Mesodermal cell (in vitro differentiated cells): Measurements from ENCODE around the gene GPR141.

Source experiments
- H3K27ac ChIP-seq: 2 replicates; pipeline ENCODE4 v1.7.0; 2013; ENCODE audit warnings: mild to moderate bottlenecking, low read depth, low read length, moderate library complexity; ENCODE audit not compliant: severe bottlenecking
- H3K36me3 ChIP-seq: 2 replicates; pipeline ENCODE4 v1.7.1; 2013; ENCODE audit warnings: mild to moderate bottlenecking, low read length, moderate library complexity; ENCODE audit not compliant: control insufficient read depth, insufficient read depth
- H3K4me1 ChIP-seq: one replicate; pipeline ENCODE4 v1.7.1; 2013; ENCODE audit warnings: mild to moderate bottlenecking, low read length; ENCODE audit not compliant: insufficient read depth, control insufficient read depth, poor library complexity, severe bottlenecking
- H3K4me3 ChIP-seq: 2 replicates; pipeline ENCODE4 v1.7.0; 2013; ENCODE audit warnings: low read length, control low read depth, mild to moderate bottlenecking; ENCODE audit not compliant: insufficient read depth, poor library complexity, severe bottlenecking; ENCODE audit errors: extremely low read depth
- H3K9me3 ChIP-seq: 2 replicates; pipeline ENCODE4 v1.7.1; 2013; ENCODE audit warnings: mild to moderate bottlenecking, low read length, moderate library complexity; ENCODE audit not compliant: control insufficient read depth
- WGBS, 2 experiments: methylation state at CpG; one replicate each; pipeline ENCODE4 v1.1.5; 2013; ENCODE audit warnings: missing lambda C conversion rate in 2 of 2; ENCODE audit not compliant: insufficient coverage in 2 of 2; 5-methylcytosine and 5-hydroxymethylcytosine counted together

Gene GPR141

DNA sequence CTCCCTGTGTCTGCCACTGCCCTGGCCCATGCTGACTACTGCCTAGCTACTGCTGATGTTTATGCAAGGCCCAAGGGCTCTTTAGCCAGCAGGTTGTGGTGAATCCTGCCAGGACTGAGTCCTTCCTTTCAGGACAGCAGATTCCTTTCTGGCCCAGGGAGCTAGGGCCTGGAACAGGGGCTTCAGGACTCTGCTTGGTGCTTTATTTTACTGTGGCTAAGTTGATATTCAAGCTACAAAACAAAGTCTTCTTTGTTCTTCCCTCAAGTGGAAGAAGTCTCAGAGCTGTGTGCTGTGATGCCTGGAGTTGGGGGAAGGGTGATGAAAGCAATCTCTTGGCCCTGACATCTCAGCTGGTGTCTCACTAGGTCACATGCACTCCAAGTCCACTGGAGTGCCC is 98.6 kb downstream of the GPR141 start:
- H3K9me3 ChIP-seq, result no peaks in the 10 kb centered on the region
- H3K4me3 ChIP-seq, result no peak overlapping the region
- H3K36me3 ChIP-seq, result no peaks in the 10 kb centered on the region
- H3K27ac ChIP-seq, result no peak overlapping the region
- no peaks in the 10 kb centered on the region for H3K4me1 ChIP-seq

DNA sequence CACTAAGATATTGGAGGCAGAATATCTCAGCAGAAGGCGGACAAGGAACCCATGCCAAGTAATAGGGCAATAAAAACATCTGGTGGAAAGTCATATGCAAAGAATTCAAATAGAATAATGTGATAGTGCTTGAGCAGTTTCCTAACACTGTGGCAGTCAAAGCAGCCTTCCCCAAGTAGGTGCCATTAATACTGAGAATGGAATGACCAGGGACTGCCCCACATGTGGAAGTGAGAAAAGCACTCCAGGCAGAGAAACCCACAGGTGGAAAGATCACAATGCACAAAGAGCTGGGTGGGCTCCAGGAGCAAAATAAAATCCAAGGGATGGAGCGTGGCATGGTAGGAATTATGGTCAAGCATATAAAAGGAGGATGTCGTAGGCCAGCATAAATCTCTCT is 100.4 kb downstream of the GPR141 start:
- no peaks in the 10 kb centered on the region for H3K4me1 ChIP-seq
- no peak overlapping the region for H3K27ac ChIP-seq
- no peaks in the 10 kb centered on the region for H3K36me3 ChIP-seq
- no peaks in the 10 kb centered on the region for H3K9me3 ChIP-seq
- 100% methylated on average over 2 of the region's 3 CpGs; no CpG with 5 or more reads in 1 of the 2 experiments for WGBS, 2 experiments
- H3K4me3 ChIP-seq, result no peak overlapping the region

DNA sequence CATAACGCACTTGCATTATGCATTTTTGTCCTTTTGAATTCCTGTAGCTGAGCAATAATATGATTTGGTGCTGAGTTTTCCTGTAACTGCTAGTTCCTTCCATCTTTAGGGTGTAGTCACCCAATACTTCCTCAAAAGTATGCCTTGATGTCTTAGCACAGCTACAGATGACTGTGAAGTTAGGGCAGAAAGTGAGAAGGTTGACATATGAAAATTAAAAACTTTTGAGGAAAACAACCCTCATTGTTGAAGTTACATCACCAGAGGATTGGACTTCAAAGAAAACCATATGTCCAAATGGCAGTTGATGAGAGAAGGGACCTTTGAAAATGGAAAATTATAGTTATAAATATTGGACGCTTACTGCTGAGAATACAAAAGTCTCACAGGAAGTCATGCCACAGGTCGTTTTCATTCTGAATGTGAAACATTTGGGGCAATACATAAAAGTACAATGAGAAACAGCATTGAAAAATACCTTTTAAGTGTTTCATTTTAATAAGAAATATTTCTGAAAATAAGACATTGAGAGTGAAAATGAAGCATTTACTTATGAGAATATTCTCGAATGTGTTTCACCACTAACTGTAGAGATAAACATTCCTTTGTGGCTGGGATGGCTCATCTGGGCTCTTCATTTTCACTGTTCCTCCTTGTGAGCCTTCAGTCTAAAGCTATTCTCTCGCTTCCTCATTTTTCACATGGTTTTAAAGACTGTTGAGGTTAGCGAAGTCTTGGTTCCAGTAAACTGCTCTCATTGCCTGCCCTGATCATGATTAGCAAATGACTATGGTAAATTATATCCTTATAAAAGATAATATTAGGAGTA is 103.4 kb downstream of the GPR141 start:
- Histone ChIP-seq H3K9me3 (no peaks in the 10 kb centered on the region), H3K27ac (no peak overlapping the region), H3K4me3 (no peak overlapping the region), H3K4me1 (no peaks in the 10 kb centered on the region), H3K36me3 (no peaks in the 10 kb centered on the region)
- 78 to 100% methylated on average over 2 to 3 of the region's 6 CpGs for WGBS, 2 experiments
